Esophagus muscularis mucosa (tissue), 4 donors: ENCODE measurements around the gene IL4R. TPM values are rescaled to one million over a fixed set of nuclear protein-coding genes. Genes with fewer than 3 reads are reported as not detected.

Source experiments
- DNase-seq: peaks from one replicate; pipeline ENCODE4 v3.0.0-alpha.2; 2017; ENCODE audit errors: extremely low spot score
- H3K27ac ChIP-seq, 4 donors: fragments of 200-600 bp; sonication (generic); replicated peaks in 1 of 4; 1 replicate in 3 of 4; 2 replicates in 1 of 4; pipeline ENCODE4 v1.5.1; 2016 to 2019; ENCODE audit warnings: mild to moderate bottlenecking in 1 of 4
- H3K27me3 ChIP-seq, 4 donors: fragments of 200-600 bp; sonication (generic); one replicate each; pipeline versions ENCODE4 v1.5.1 to v1.6.0; 2016 to 2019
- H3K36me3 ChIP-seq, 4 donors: fragments of 200-600 bp; sonication (generic); one replicate each; pipeline ENCODE4 v1.5.1; 2016 to 2019
- H3K4me1 ChIP-seq, 4 donors: fragments of 200-600 bp; sonication (generic); one replicate each; pipeline ENCODE4 v1.5.1; 2016 to 2019
- H3K4me3 ChIP-seq, 4 donors: fragments of 200-600 bp; sonication (generic); 1 replicate in 2 of 4; 2 replicates in 2 of 4; pipeline ENCODE4 v1.5.1; 2016 to 2019; ENCODE audit warnings: mild to moderate bottlenecking in 4 of 4, moderate library complexity in 1 of 4
- H3K9me3 ChIP-seq, 4 donors: fragments of 200-600 bp; sonication (generic); 1 replicate in 3 of 4; 2 replicates in 1 of 4; pipeline ENCODE4 v1.5.1; 2016 to 2019
- CTCF ChIP-seq, 3 experiments: fragments of 200-600 bp in 2 of 3; fragments of 450-650 bp in 1 of 3; sonication (generic) in 2 of 3; IDR thresholded peaks; one replicate each; pipeline ENCODE4 v1.5.1; 2017 to 2019; ENCODE audit warnings: antibody characterized with exemption in 3 of 3, mild to moderate bottlenecking in 2 of 3, moderate library complexity in 1 of 3
- EP300 ChIP-seq: sonication (generic); formaldehyde crosslinking; IDR thresholded peaks from one replicate; pipeline ENCODE4 v1.6.1; 2017; ENCODE audit warnings: antibody characterized with exemption
- POLR2A ChIP-seq: fragments of 450-650 bp; IDR thresholded peaks from one replicate; pipeline ENCODE4 v1.6.1; 2017; ENCODE audit warnings: antibody characterized with exemption, moderate library complexity, mild to moderate bottlenecking, low read depth
- POLR2AphosphoS5 ChIP-seq, 2 donors: sonication (generic); formaldehyde crosslinking; IDR thresholded peaks; one replicate each; pipeline ENCODE4 v1.6.1; 2017; ENCODE audit warnings: antibody characterized with exemption in 2 of 2
- WGBS: methylation state at CpG from one replicate; pipeline ENCODE4 v1.1.5; 2018; 5-methylcytosine and 5-hydroxymethylcytosine counted together
- intact Hi-C: fragments of 100-400 bp; cut with DNase I; formaldehyde crosslinking; loops from one replicate; pipeline ENCODE4 v1.15.1; 2023
- total RNA-seq, 4 donors: library from RNA; depleted of rRNA; stranded (reverse); fragments of >200 nt; gene quantifications; one replicate each; pipeline versions ENCODE4 v1.1.0 to v1.2.1, GENCODE V29; 2016

The IL4R gene
- total RNA-seq, 4 donors from 2014 or later: 72.7 to 167 (median 116) TPM

DNA sequence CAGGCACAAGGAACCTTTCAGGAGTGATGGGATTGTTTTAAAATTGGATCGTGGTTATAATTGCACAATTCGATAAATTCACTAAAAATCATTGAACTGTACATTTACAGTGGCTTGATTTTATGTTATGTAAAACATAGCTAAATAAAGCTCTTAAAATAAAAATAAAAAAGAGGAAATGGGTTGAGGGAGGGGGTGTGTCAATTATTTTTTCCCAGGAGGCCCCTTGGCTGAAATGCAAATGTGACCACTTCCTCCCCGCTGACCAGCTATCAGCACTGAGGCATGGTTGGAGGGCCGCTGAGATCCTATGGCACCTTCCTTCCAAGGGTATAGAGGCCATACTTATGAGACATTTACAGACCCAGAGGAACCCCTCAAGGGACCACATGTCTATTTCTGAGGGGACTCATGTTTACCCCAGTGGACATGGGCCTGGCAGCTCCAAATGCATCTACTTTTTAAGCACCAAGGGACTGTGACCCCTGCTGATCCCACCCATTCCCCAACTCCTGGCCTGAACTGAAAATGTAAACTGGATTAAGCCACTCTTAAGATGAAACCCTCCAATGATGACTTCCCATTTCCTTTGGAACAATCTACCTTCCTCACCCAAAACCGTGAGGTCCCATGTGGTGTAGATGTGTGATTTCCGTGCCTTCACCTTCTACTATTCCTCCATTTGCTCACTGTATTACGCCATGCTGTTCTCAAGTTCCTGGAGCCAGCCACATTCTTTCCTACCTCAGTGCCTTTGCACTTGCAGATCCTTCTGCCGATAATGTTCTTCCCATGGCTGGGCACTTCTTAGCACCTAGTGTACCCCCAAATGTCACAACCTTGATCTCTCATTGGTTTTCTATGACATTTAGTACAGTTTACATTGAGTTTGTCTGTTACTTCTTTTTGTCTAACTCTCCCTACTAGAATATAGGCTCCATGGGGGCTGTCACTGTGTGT is 85.4 kb downstream of the IL4R start:
- no peaks in the 10 kb centered on the region for H3K36me3 ChIP-seq
- no peak overlapping the region for H3K4me3 ChIP-seq
- intact Hi-C loops: no loop called here
- peaks cover 0 to 15% (median 10%) of the 10 kb centered on the region in 4 donors for H3K9me3 ChIP-seq
- peaks cover 0 to 19% (median 0%) of the 10 kb centered on the region in 4 donors for H3K27me3 ChIP-seq
- DNase-seq: peak; percentile 72
- 83% methylated on average over 8 of the region's 8 CpGs for WGBS
- no peak overlapping the region for H3K27ac ChIP-seq
- peaks cover 6 to 22% (median 14%) of the 10 kb centered on the region in 4 donors for H3K4me1 ChIP-seq
- TF ChIP-seq POLR2A (no peak), POLR2AphosphoS5 (IDR thresholded peaks at IDR 0.05) (no peak)

- intact Hi-C loops: no loop called here
- H3K4me3 ChIP-seq: no peak overlapping the region
- H3K9me3 ChIP-seq: peaks cover 0 to 13% (median 7%) of the 10 kb centered on the region in 4 donors
- peaks cover 0 to 27% (median 0%) of the 10 kb centered on the region in 4 donors for H3K27me3 ChIP-seq
- 97% methylated on average over 2 of the region's 2 CpGs for WGBS
- H3K36me3 ChIP-seq: no peaks in the 10 kb centered on the region
- no peak overlapping the region for H3K27ac ChIP-seq
- no peak for TF ChIP-seq EP300
- TF ChIP-seq CTCF (IDR thresholded peaks at IDR 0.05): no peak
- no peak for TF ChIP-seq POLR2A
- no peak for TF ChIP-seq POLR2AphosphoS5 (IDR thresholded peaks at IDR 0.05)
- no peak for DNase-seq
- peaks cover 6 to 22% (median 14%) of the 10 kb centered on the region in 4 donors for H3K4me1 ChIP-seq
These were observed 86.2 kb downstream of the IL4R start for GRCh38 chr16:27399969-27400368.

DNA sequence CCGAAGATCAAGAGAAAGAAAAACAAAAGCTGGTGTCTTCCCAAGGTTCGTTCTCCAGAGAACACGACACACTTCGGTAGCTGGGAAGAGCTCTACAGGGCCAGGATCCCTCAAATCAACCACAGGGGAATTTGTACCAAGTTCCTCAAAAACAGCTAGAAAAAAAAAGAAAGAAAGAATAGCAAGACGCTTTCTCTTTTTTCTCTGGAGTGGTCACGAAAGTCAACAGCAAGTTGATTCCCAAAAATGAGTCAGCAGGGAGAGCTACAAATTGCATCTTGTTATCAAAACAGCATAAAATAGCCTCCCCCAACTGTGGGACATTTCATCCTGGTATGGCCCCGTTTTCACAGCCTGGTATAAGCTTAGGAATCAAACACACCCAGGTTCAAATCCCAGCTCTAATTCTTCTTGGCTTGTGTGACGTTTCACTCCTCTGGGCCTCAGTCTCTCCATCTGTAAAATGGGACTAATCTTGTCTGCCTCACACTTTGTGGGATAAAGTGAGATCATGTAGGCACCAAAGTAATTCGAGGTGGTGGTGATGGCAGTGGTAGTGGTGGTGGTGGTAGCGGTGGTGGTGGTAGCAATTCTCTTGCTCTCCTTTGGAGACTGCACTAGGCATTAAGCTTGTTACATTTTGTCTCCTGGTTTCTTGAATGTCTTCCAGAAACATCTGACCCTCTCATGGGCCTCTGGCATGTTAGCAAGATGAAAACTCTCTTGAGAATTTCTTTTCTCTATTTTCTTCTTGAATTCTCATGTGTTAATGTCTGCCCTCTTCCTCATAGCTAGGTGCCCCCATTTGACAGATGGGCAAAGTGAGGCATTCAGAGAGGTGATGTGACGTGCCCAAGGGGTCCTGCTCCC is 87.2 kb downstream of the IL4R start:
- 51% methylated on average over 11 of the region's 11 CpGs for WGBS
- intact Hi-C loops: no loop called here
- H3K4me1 ChIP-seq: peaks cover 6 to 22% (median 14%) of the 10 kb centered on the region in 4 donors
- TF ChIP-seq POLR2A (no peak), CTCF (IDR thresholded peaks at IDR 0.05) (no peak), POLR2AphosphoS5 (IDR thresholded peaks at IDR 0.05) (no peak), EP300 (no peak)
- no peak for DNase-seq
- H3K27ac ChIP-seq: no peak overlapping the region
- peaks cover 0 to 7% (median 0%) of the 10 kb centered on the region in 4 donors for H3K9me3 ChIP-seq
- H3K36me3 ChIP-seq: no peaks in the 10 kb centered on the region
- H3K4me3 ChIP-seq: no peak overlapping the region
- H3K27me3 ChIP-seq: peaks cover 0 to 37% (median 0%) of the 10 kb centered on the region in 4 donors

DNA sequence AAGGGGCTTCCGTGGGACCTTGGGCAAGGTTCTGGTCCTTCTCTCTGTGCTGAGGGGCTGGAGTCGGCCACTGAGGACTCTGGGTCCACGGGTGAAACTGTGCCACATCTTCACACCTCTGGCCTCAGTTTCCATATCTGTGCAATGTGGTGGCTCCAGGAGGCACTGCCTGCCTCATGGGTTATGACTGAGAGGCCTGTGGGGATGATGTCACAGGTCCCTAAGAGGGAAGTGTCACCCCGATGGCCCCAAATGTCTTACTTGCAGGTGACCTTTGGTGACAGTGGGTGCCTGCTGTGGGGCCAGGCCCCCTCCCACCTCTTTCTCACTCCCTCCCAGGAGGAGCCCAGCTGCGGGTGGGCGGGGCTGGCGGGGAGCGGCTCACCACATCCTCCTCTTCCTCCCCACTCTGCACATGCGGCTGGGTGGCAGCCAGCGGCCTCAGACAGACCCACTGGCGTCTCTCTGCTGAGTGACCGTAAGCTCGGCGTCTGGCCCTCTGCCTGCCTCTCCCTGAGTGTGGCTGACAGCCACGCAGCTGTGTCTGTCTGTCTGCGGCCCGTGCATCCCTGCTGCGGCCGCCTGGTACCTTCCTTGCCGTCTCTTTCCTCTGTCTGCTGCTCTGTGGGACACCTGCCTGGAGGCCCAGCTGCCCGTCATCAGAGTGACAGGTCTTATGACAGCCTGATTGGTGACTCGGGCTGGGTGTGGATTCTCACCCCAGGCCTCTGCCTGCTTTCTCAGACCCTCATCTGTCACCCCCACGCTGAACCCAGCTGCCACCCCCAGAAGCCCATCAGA is 88.2 kb downstream of the IL4R start, which contains the start of gene IL21R:
IL21R (plus strand) TSS at position 407 of the 801 bp plus-strand sequence. CDS start 27,898 bp downstream, outside the sequence.
- DNase-seq: peak; percentile 86
- H3K4me3 ChIP-seq: peak within 1 kb of the TSS in 2 of 4 donors; percentile 3 to 6
- 20% methylated on average over 13 of the region's 23 CpGs for WGBS

More for the DNA sequence above, 88.2 kb downstream of the IL4R start, which contains the start of gene IL21R:
- Histone ChIP-seq H3K4me1 (peaks cover 6 to 22% (median 14%) of the 10 kb centered on the region in 4 donors), H3K27ac (no peak within 1 kb of the TSS), H3K36me3 (no peaks in the 10 kb centered on the region), H3K27me3 (peaks cover 0 to 47% (median 0%) of the 10 kb centered on the region in 4 donors), H3K9me3 (peaks cover 0 to under 1% (median 0%) of the 10 kb centered on the region in 4 donors)
- intact Hi-C loops: no loop called here
- no peak for TF ChIP-seq POLR2A
- no peak for TF ChIP-seq POLR2AphosphoS5 (IDR thresholded peaks at IDR 0.05)
- no peak for TF ChIP-seq EP300
- no peak for TF ChIP-seq CTCF (IDR thresholded peaks at IDR 0.05)
